ENCODE measurements around the gene PTPN7.
"Not testable (repeated sequence)": the region's sequence is repeated elsewhere in the genome, so short reads cannot be mapped to it uniquely, and the experiment has no call there.

Gene PTPN7

GRCh38 chr1:202152399-202152798, 8.0 kb downstream of the PTPN7 start:
- no peak for DNase-seq (ENCODE audit: low read depth in 2 of 2)

- no peak for DNase-seq (ENCODE audit: low read depth in 2 of 2)
These were observed 9.4 kb downstream of the PTPN7 start for GRCh38 chr1:202151045-202151444.

- no peak for DNase-seq (ENCODE audit: low read depth in 2 of 2)
These were observed 9.8 kb downstream of the PTPN7 start for GRCh38 chr1:202150602-202151001.

GRCh38 chr1:202150187-202150586, 10.2 kb downstream of the PTPN7 start:
- no peak for DNase-seq (ENCODE audit: low read depth in 2 of 2)

- DNase-seq (ENCODE audit: low read depth in 2 of 2), result no peak
These were observed 10.8 kb downstream of the PTPN7 start for GRCh38 chr1:202149566-202149965.

GRCh38 chr1:202148391-202148790, 12.0 kb downstream of the PTPN7 start:
- no peak for DNase-seq (ENCODE audit: low read depth in 2 of 2)

GRCh38 chr1:202146993-202147392, 13.4 kb downstream of the PTPN7 start:
- no peak for DNase-seq (ENCODE audit: low read depth in 2 of 2)

GRCh38 chr1:202146279-202146678, 14.1 kb downstream of the PTPN7 start:
- DNase-seq (ENCODE audit: low read depth in 2 of 2), result no peak

- DNase-seq (ENCODE audit: low read depth in 2 of 2), result not testable (repeated sequence)
These were observed 14.7 kb downstream of the PTPN7 start for GRCh38 chr1:202145744-202146140.

GRCh38 chr1:202145068-202145743, 15.2 kb downstream of the PTPN7 start:
- DNase-seq (ENCODE audit: low read depth in 2 of 2), result no peak

- DNase-seq (ENCODE audit: low read depth in 2 of 2), result peak in 1 of 2 experiments; percentile 57
These were observed 15.9 kb downstream of the PTPN7 start, which contains the start of gene ARL8A for GRCh38 chr1:202144402-202145067. Gene ARL8A (minus strand): TSS chr1:202144737. CDS start chr1:202144572, 165 bp downstream.

GRCh38 chr1:202143768-202144401, 16.5 kb downstream of the PTPN7 start:
- DNase-seq (ENCODE audit: low read depth in 2 of 2), result no peak

GRCh38 chr1:202143011-202143767, 17.2 kb downstream of the PTPN7 start:
- no peak for DNase-seq (ENCODE audit: low read depth in 2 of 2)

- DNase-seq (ENCODE audit: low read depth in 2 of 2), result not testable (repeated sequence)
These were observed 18.9 kb downstream of the PTPN7 start for GRCh38 chr1:202141468-202141867.

GRCh38 chr1:202140833-202141232, 19.6 kb downstream of the PTPN7 start:
- DNase-seq (ENCODE audit: low read depth in 2 of 2), result no peak

- DNase-seq (ENCODE audit: low read depth in 2 of 2), result no peak
These were observed 25.1 kb downstream of the PTPN7 start for GRCh38 chr1:202135221-202135721.

GRCh38 chr1:202134645-202135172, 25.7 kb downstream of the PTPN7 start:
- DNase-seq (ENCODE audit: low read depth in 2 of 2), result no peak

GRCh38 chr1:202133989-202134388, 26.4 kb downstream of the PTPN7 start:
- no peak for DNase-seq (ENCODE audit: low read depth in 2 of 2)

- DNase-seq (ENCODE audit: low read depth in 2 of 2), result no peak
These were observed 26.9 kb downstream of the PTPN7 start for GRCh38 chr1:202133496-202133895.

GRCh38 chr1:202133001-202133400, 27.4 kb downstream of the PTPN7 start:
- no peak for DNase-seq (ENCODE audit: low read depth in 2 of 2)

GRCh38 chr1:202131956-202132821, 28.2 kb downstream of the PTPN7 start:
- DNase-seq (ENCODE audit: low read depth in 2 of 2), result no peak

Data from stimulated activated CD4-positive, alpha-beta T cell treated with anti-CD3 and anti-CD28 coated beads, Interleukin-12 subunit alpha, Interleukin-12 subunit beta, amount 100 ng/mL, for 24 hours (primary cell).